SU-DHL-6 (cell line): ENCODE results near the gene DBNDD1.

Experiments
- H2AFZ ChIP-seq: fragments of 200-600 bp; sonication (generic); 2 replicates; pipeline ENCODE4 v1.6.1; 2014; ENCODE audit warnings: low read depth, mild to moderate bottlenecking, moderate library complexity, mixed read lengths, antibody characterized with exemption, low read length; ENCODE audit not compliant: severe bottlenecking
- H3F3A ChIP-seq: fragments of 200-600 bp; shearing (Covaris generic); 2 replicates; pipeline ENCODE4 v1.6.0; 2016; ENCODE audit warnings: antibody characterized with exemption, mild to moderate bottlenecking; ENCODE audit not compliant: insufficient read depth
- H3K27ac ChIP-seq: fragments of 200-600 bp; sonication (generic); 2 replicates; pipeline ENCODE4 v1.5.1; 2016; ENCODE audit warnings: low read depth, mild to moderate bottlenecking, low read length, moderate library complexity, mixed read lengths
- H3K27me3 ChIP-seq: fragments of 200-600 bp; sonication (generic), shearing (Covaris generic); 2 replicates; pipeline ENCODE4 v1.6.0; 2014; ENCODE audit warnings: mild to moderate bottlenecking, low read length
- H3K36me3 ChIP-seq: fragments of 200-600 bp; sonication (generic); 2 replicates; pipeline ENCODE4 v1.6.1; 2014; ENCODE audit warnings: mild to moderate bottlenecking, low read length, mixed read lengths
- H3K4me2 ChIP-seq: fragments of 300-600, 200-600 bp; shearing (Covaris generic), sonication (generic); 2 replicates; pipeline ENCODE4 v1.6.0; 2014; ENCODE audit warnings: low read length, low read depth, mild to moderate bottlenecking; ENCODE audit not compliant: poor library complexity, severe bottlenecking
- H3K4me3 ChIP-seq: fragments of 200-600 bp; sonication (generic); 2 replicates; pipeline ENCODE4 v1.5.1; 2014; ENCODE audit warnings: antibody characterized with exemption, low read length, mild to moderate bottlenecking, mixed read lengths; ENCODE audit not compliant: insufficient read depth, poor library complexity, severe bottlenecking
- H3K79me2 ChIP-seq: fragments of 200-600 bp; sonication (generic); 2 replicates; pipeline ENCODE4 v1.6.1; 2014; ENCODE audit warnings: mild to moderate bottlenecking, low read length, moderate library complexity; ENCODE audit not compliant: insufficient read depth
- H3K9ac ChIP-seq: fragments of 200-600 bp; sonication (generic); 2 replicates; pipeline ENCODE4 v1.7.0; 2014; ENCODE audit warnings: mild to moderate bottlenecking, low read length
- H3K9me2 ChIP-seq: fragments of 200-600 bp; sonication (generic); replicated peaks from 2 replicates; pipeline ENCODE4 v1.6.1; 2014; ENCODE audit warnings: low read length; ENCODE audit not compliant: insufficient read depth
- H3K9me3 ChIP-seq: fragments of 200-600 bp; sonication (generic); 2 replicates; pipeline ENCODE4 v1.6.1; 2014; ENCODE audit warnings: low read length, mixed read lengths; ENCODE audit not compliant: insufficient read depth
- H4K20me1 ChIP-seq: fragments of 200-600 bp; sonication (generic); 2 replicates; pipeline ENCODE4 v1.6.1; 2014; ENCODE audit warnings: low read depth, mild to moderate bottlenecking, antibody characterized with exemption, low read length, moderate library complexity, mixed read lengths
- CTCF ChIP-seq: fragments of 200-600 bp; sonication (generic); IDR thresholded peaks from one replicate; pipeline ENCODE4 v1.5.1; 2017; ENCODE audit warnings: antibody characterized with exemption, mild to moderate bottlenecking, low read length, moderate library complexity; ENCODE audit not compliant: insufficient read depth, poor library complexity, severe bottlenecking
- EZH2phosphoT487 ChIP-seq: fragments of 200-600 bp; sonication (generic), shearing (Covaris generic); conservative IDR thresholded peaks from 2 replicates; pipeline ENCODE4 v1.6.1; 2018; ENCODE audit warnings: mild to moderate bottlenecking, antibody characterized with exemption, low read length, moderate library complexity, mixed read lengths

DBNDD1 gene

GRCh38 chr16:90027611-90028010 lies 8.4 kb upstream of the DBNDD1 start:
- H3K27me3 ChIP-seq, result no peaks in the 10 kb centered on the region
- no peaks in the 10 kb centered on the region for H3K9me2 ChIP-seq
- H3K4me3 ChIP-seq, result no peak overlapping the region
- TF ChIP-seq CTCF, result no peak
- no peaks in the 10 kb centered on the region for H3F3A ChIP-seq
- no peak overlapping the region for H2AFZ ChIP-seq
- H4K20me1 ChIP-seq, result no peaks in the 10 kb centered on the region
- H3K9ac ChIP-seq, result no peak overlapping the region
- H3K27ac ChIP-seq, result no peak overlapping the region
- no peaks in the 10 kb centered on the region for H3K9me3 ChIP-seq
- no peaks in the 10 kb centered on the region for H3K36me3 ChIP-seq
- no peak overlapping the region for H3K4me2 ChIP-seq
- H3K79me2 ChIP-seq, result no peaks in the 10 kb centered on the region

- H3K4me3 ChIP-seq, result no peak overlapping the region
- TF ChIP-seq EZH2phosphoT487, result no peak
- TF ChIP-seq CTCF, result no peak
- H3K27ac ChIP-seq, result no peak overlapping the region
- no peaks in the 10 kb centered on the region for H3F3A ChIP-seq
- H3K9me2 ChIP-seq, result no peaks in the 10 kb centered on the region
- H3K79me2 ChIP-seq, result no peaks in the 10 kb centered on the region
- H3K27me3 ChIP-seq, result no peaks in the 10 kb centered on the region
- H2AFZ ChIP-seq, result no peak overlapping the region
- H3K4me2 ChIP-seq, result no peak overlapping the region
- H4K20me1 ChIP-seq, result no peaks in the 10 kb centered on the region
- no peaks in the 10 kb centered on the region for H3K9me3 ChIP-seq
- H3K36me3 ChIP-seq, result no peaks in the 10 kb centered on the region
- no peak overlapping the region for H3K9ac ChIP-seq
These were observed 6.9 kb upstream of the DBNDD1 start for GRCh38 chr16:90026135-90026534.

- H3K27me3 ChIP-seq, result no peaks in the 10 kb centered on the region
- no peaks in the 10 kb centered on the region for H3K9me2 ChIP-seq
- no peak overlapping the region for H3K4me2 ChIP-seq
- peaks cover 4% of the 10 kb centered on the region; the same call in 1 of the 2 replicates for H3F3A ChIP-seq
- H3K79me2 ChIP-seq, result no peaks in the 10 kb centered on the region
- no peaks in the 10 kb centered on the region for H3K36me3 ChIP-seq
- no peaks in the 10 kb centered on the region for H3K9me3 ChIP-seq
- TF ChIP-seq EZH2phosphoT487, result no peak
- no peak for TF ChIP-seq CTCF
- no peaks in the 10 kb centered on the region for H4K20me1 ChIP-seq
- no peak overlapping the region for H3K4me3 ChIP-seq
- no peak overlapping the region for H2AFZ ChIP-seq
- no peak overlapping the region for H3K27ac ChIP-seq
- H3K9ac ChIP-seq, result peak overlapping the region; percentile 54; the same call in 1 of the 2 replicates
These were observed 3.8 kb upstream of the DBNDD1 start for GRCh38 chr16:90023078-90023447.
